Stimulated activated CD4-positive, alpha-beta T cell treated with anti-CD3 and anti-CD28 coated beads, Interleukin-15, amount 100 ng/mL, for 1 hour (primary cell): ENCODE data around the gene GPATCH8.
"Not testable (repeated sequence)": the region's sequence is repeated elsewhere in the genome, so short reads cannot be mapped to it uniquely, and the experiment has no call there.

ENCODE experiments used
- DNase-seq, 2 donors: peaks; one replicate each; pipeline ENCODE4 v3.0.0-alpha.2; 2020; ENCODE audit warnings: low read depth in 1 of 2, low spot score in 1 of 2

Gene GPATCH8

DNA sequence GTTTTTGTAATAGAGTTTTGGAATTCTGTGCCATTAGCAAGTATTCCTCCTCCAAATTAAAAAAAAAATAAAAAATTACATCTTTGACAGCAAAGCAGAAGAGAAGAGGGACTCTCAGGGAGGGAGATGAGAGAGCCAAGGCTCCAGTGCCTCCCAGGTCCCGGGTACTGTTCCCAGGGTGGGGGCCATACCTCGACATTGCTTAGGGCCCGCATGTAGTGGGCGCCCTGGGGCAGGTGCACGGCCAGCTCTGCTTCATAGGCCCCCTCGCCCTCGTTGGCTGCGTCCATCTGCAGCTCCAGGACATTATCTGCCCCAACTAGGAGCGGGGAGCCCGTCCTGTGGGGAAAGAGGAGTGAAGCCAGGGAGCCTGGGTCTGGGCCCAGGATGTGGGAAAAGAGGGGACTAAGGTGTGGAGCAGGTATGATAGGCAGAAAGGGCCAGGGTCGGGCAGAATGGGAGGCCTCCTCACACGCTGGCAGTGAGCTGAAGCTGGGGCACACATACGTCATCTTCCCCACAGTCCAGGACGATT lies 125.0 kb downstream of the GPATCH8 start:
- no peak for DNase-seq

- no peak for DNase-seq
Measured at GRCh38 chr17:44376779-44377178, 126.4 kb downstream of the GPATCH8 start.

GRCh38 chr17:44376124-44376523 lies 127.1 kb downstream of the GPATCH8 start:
- DNase-seq: no peak

GRCh38 chr17:44375196-44376017 lies 127.8 kb downstream of the GPATCH8 start:
- no peak for DNase-seq

GRCh38 chr17:44374306-44375195 lies 128.7 kb downstream of the GPATCH8 start:
- no peak for DNase-seq

- DNase-seq: no peak
Measured at GRCh38 chr17:44372036-44372435, 131.2 kb downstream of the GPATCH8 start.

DNA sequence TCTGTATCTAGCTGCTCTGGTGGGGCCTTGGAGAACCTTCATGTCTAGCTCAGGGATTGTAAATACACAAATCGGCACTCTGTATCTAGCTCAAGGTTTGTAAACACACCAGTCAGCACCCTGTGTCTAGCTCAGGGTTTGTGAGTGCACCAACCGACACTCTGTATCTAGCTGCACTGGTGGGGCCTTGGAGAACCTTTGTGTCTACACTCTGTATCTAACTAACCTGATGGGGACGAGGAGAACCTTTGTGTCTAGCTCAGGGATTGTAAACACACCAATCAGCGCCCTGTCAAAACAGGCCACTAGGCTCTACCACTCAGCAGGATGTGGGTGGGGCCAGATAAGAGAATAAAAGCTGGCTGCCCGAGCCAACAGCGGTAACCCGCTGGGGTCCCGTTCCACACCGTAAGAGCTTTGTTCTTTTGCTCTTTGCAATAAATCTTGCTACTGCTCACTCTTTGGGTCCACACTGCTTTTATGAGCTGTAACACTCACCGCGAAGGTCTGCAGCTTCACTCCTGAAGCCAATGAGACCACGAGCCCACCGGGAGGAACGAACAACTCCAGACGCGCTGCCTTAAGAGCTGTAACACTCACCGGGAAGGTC lies 133.7 kb downstream of the GPATCH8 start:
- not testable (repeated sequence) for DNase-seq

DNA sequence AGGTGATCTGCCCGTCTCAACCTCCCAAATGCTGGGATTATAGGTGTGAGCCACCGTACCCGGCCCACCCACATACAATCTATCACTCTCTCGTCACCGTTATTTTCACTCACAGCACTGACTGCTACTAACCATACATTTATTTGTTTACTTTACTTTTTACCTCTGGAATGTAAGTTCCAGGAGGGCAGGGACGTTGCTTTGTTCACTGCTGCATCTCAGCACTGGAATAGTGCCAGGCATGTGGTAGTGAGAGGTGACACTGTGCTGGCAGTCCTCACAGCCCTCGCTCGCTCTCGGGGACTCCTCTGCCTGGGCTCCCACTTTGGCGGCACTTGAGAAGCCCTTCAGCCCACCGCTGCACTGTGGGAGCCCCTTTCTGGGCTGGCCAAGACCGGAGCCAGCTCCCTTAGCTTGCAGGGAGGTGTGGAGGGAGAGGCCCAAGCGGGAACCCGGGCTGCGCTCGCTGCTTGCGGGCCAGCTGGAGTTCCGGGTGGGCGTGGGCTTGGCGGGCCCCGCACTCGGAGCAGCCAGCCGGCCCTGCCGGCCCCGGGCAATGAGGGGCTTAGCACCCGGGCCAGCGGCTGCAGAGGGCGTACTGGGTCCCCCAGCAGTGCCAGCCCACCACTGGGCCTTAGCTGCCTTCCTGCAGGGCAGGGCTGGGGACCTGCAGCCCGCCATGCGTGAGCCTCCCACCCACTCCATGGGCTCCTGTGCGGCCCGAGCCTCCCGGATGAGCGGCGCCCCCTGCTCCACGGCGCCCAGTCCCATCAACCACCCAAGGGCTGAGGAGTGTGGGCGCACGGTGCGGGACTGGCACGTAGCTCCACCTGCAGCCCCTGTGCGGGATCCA lies 134.6 kb downstream of the GPATCH8 start:
- DNase-seq: not testable (repeated sequence)

DNA sequence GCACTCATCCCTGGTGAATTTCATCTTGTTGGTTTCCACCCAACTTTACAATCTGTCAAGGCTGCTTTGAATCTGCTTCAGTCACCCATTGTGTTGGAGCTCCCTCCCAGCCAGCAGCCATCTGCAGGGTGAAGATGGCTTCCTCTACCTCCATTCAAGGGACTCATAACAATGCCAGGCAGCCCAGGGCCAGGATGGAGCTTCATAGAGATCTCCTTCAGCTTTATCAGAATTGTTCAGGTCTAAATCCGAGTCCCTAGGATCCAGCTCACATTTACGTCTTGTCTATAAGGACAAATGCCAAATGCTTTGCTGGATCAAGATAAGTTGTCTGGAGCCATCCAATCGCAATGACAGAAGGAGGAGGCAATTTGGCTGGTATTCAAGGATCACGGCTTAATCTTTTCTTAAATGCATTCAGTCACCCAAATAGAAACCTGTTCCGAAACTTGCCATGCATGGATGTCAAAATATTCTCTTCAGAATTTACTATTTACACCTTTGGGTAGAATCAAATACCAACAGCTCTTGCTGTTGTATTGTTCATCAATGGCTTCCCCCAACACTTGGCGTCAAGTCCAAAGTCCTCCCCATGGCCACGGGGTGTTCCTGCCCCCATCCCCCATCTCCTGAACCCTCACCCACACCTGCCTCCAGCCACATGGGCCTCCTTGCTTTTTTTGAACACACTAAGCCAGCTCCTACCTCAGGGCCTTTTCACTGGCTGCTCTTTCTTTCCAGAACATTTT lies 135.8 kb downstream of the GPATCH8 start:
- DNase-seq: no peak

- not testable (repeated sequence) for DNase-seq
Measured at GRCh38 chr17:44365051-44365450, 138.2 kb downstream of the GPATCH8 start.

GRCh38 chr17:44363613-44364159 lies 139.5 kb downstream of the GPATCH8 start, which contains the start of gene FAM171A2:
Gene FAM171A2, minus strand, starts transcription at chr17:44363853. Its CDS starts 139 bp downstream, at chr17:44363714.
- peak; percentile 39 to 60 for DNase-seq

DNA sequence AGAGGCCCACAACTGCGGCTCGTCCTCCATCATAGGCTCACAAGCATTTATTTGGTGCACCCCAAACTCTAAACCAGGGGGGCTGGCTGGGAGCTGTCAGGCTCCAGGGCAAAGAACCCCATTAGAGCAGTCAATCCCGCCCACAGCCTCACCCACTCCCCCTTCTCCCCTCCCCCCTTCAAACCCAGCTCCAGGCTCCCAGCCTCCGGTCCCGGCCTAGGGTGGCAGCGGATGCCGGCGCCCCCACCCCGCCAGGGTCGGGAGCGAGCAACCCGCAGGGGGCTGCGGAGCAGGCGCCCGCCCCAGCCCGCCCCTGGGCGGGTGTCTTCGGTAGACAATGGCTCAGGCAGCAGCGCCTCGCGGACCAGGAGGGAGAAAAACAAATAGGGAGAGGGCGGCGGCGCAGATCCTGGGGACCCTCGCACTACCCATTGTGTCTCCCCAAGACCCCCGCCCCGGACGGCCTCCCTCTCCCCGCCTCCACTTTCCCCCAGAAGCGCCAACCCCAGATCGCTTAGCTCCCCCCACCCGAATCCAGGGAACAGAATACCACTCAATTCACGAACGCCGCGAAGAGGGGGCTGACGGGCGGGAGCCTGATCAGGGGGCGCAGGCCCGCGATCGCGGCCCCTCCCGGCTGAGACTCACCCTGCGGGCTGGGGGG lies 140.1 kb downstream of the GPATCH8 start:
- peak in 1 of 2 donors; percentile 11 for DNase-seq

DNA sequence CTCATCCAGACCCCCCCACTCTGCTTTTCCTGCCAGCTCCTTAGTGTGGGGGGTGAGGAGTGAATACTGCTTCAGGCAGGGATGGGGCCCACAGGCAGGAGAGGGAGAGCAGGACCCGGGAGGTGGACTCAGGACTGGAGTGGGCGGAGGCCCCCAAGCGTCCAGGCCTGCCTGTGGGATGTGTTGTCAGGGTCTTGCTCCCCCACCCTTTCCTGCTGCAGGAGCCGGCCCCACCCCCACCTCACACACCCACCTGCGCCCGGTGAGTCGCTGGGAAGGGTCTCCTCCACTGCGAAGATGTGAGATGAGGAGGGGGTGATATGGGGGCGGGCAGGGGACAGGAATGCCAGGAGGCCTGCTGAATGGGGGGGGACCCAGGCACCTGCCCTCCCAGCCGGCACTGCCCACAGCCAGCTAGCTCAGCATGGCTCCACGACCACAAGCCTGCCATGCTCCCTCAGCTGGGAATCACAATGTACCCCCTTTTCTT lies 140.7 kb downstream of the GPATCH8 start:
- no peak for DNase-seq

DNA sequence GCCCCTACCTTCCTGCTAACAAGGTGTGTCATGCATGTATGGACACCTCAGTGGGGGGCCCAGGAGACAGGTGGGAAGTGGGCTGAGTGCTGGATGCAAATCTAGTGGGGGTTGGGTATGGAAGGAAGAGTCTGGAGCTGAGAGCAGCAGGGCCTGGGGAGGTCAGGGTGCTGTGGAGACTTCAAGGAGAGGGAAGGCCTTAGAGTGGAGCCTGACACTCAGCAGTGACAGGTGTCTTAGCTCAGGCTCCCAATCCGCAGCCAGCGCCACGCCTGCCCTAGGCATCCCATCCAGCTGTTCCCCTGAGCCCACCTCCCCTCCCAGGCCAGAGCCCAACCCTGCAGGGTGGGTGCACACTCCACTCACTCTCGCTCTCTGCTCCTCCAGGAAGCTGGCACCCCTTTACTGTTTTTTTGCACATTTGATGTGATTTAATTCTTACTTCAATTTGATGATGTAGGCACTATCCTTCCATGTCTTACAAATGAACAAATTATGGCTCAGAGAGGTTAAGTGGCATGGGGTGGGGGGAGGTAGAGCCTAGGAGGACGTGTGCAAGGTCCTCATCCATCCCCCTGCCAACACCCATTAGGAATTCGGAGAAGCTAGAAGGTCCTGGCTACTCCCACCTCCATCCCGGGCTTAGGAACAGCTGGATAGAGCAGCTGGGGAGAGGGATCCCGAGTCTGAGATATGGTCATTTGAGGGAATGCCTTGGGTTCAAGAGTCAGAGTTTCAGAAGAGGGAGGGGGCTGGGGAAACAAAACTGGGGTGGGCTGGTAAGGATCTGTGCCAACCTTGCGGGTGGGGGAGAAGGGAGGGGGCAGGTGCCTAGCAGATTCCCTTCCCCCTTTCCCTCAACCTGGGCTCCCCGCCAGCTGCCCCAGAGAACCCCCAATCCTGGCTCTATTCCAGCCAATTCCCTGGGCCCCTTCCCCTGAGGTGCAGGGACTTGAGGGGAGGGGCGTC lies 141.6 kb downstream of the GPATCH8 start:
- DNase-seq: no peak

DNA sequence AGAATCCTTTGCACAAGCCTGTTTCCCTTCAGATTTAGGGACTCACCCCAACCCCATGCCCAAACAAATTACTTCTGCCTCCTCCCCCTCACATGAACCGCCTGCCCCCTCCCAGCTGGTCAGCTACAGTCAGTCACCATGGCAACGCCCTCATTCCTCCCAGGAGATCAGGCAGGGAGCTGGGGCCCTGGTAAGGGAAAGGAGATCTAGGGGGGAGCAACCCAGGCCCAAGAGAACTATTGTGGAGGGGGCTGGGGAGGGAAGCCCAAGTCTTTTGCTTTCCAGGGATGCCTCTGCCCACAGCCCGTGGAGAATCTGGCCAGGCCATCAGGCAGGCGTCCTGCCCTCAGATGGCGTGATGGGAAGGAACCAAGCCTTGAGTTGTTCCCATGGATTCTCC lies 142.4 kb downstream of the GPATCH8 start:
- DNase-seq: no peak

GRCh38 chr17:44360144-44360533 lies 143.1 kb downstream of the GPATCH8 start:
- DNase-seq: no peak

DNA sequence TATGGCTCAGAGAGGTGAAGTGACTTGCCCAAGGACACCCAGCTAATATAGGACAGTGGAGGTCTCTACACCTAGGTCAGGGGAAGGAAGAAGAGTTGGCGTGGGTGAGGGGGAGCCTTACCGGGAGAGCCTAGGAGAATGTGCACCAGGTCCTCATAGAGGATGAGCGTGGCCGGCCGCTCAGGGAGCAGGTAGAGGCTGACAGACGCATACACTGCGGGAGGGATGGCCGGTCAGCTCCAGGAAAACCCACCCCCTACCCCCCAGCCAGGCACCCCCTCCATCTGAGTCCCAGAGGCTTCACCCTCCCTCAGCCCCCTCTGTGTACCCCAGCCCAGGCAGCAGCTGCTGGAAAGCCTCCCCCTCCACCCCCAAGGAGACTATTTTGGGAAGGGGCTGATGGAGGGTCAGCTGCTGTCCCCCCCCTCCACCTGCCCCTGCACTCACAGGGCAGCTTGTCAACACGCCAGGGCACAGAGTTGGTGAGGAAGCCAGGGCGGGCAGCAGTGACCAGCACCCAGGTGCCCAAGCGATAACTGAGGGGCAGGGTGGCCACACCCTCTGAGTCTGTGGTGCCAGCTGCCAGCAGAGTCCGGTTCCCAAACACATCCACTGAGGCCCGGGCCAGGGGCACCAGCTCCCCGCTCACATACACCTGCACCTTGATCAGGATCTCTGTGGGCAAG lies 143.6 kb downstream of the GPATCH8 start:
- DNase-seq: no peak
